Ovary (tissue), 3 donors: ENCODE data around the gene NXPH3.

Experiments used
- CTCF ChIP-seq, 3 donors: fragments of 450-650 bp in 2 of 3; fragments of 200-600 bp in 1 of 3; IDR thresholded peaks; one replicate each; pipeline versions ENCODE4 v1.5.1 to v1.8.0; 2016 to 2022; ENCODE audit warnings: antibody characterized with exemption in 3 of 3, mild to moderate bottlenecking in 1 of 3
- EP300 ChIP-seq: sonication (generic); formaldehyde crosslinking; IDR thresholded peaks from one replicate; pipeline ENCODE4 v1.6.1; 2017; ENCODE audit warnings: antibody characterized with exemption
- POLR2A ChIP-seq: fragments of 450-650 bp; IDR thresholded peaks from one replicate; pipeline ENCODE4 v1.6.1; 2017; ENCODE audit warnings: antibody characterized with exemption, mild to moderate bottlenecking, moderate library complexity
- donor health status: DM: no; HTN: no; CAD: no.

GRCh38 chr17:49597928-49598655 lies 22.4 kb downstream of the NXPH3 start:
- no peak for TF ChIP-seq CTCF (IDR thresholded peaks at IDR 0.05)
- no peak for TF ChIP-seq EP300
- TF ChIP-seq POLR2A: no peak
